Stimulated activated CD4-positive, alpha-beta T cell treated with anti-CD3 and anti-CD28 coated beads, Interleukin-4, amount 100 ng/mL, for 24 hours (primary cell): ENCODE data around the gene TEX9.
"Not testable (repeated sequence)": the region's sequence is repeated elsewhere in the genome, so short reads cannot be mapped to it uniquely, and the experiment has no call there.

ENCODE experiments used
- DNase-seq: peaks from one replicate; pipeline ENCODE4 v3.0.0-alpha.2; 2020

Gene TEX9

DNA sequence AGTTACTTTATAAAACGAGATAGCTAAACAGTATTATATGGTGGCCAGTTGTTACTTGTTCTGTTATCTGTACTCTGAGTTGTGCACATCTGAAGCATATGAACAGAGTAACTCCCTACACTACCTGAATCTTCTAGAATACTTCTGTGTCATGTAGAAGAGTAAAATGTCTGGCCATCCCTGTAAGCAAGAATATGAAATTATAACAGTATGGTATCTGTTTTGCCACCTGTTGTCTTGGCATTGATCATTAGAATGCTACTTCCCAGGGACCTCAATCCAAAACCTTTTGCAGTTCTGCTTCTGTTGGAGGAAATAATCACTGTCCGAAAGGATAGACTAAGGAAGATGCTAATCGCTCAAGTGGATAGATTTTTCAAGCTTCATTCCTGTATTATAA is 1.9 kb downstream of the TEX9 start:
- no peak for DNase-seq

- DNase-seq, result no peak
These were observed 4.0 kb downstream of the TEX9 start for GRCh38 chr15:56369234-56369633.

DNA sequence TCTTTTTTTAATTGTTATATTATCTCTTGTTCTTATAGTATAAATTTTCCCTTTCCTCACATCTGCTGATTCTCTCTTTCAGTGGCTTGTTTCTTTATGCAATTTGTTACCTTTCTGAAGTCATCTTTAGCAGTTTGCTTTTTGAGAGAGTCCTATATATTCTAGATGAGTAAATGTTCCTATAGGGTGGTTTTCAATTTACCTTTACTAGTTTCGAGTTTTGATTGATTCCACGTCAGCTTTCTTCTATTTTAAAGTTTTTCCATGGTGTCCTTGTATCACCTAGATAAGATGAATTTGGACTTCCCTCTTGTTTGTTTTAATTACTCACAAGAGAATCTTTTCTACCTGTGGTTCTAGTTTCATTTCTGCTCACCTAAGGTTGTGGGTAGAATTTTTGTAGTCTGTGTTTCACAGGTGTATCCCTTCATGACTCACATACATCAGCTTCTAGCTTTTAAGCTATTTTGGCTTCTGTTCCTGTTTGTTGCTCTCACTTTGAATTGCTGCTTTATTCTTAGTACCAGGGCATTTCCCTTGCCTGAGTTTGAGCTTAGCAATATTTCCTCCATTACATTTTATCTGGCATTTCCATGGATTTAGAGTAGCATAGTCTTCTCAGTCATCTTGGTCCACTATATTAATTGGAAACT is 6.4 kb downstream of the TEX9 start:
- DNase-seq, result no peak

- not testable (repeated sequence) for DNase-seq
These were observed 9.5 kb downstream of the TEX9 start for GRCh38 chr15:56374693-56375092.

- not testable (repeated sequence) for DNase-seq
These were observed 12.6 kb downstream of the TEX9 start for GRCh38 chr15:56377822-56378221.

DNA sequence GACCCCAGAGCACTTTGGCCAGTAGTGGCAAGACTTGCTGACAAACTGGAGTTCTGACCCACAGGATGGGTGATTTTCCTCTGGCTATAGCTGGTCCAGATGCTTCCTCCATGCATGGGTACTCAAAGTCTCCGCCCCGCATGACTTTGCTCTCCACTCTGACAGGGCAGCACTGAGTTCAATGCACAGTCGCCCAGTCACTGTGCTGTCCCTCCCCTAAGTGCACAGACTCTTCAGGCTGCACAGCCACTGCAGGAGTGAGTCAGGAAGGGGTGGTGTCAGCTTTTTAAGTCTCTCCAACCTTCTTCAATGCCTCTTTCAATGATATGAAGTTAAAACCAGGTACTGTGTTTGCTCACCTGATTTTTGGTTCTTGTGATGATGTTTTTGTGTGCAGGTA is 17.8 kb downstream of the TEX9 start:
- DNase-seq, result no peak

GRCh38 chr15:56385908-56386307 is 20.7 kb downstream of the TEX9 start:
- no peak for DNase-seq

GRCh38 chr15:56390739-56391267 is 25.6 kb downstream of the TEX9 start:
- DNase-seq, result no peak

GRCh38 chr15:56393277-56393676 is 28.1 kb downstream of the TEX9 start:
- no peak for DNase-seq

DNA sequence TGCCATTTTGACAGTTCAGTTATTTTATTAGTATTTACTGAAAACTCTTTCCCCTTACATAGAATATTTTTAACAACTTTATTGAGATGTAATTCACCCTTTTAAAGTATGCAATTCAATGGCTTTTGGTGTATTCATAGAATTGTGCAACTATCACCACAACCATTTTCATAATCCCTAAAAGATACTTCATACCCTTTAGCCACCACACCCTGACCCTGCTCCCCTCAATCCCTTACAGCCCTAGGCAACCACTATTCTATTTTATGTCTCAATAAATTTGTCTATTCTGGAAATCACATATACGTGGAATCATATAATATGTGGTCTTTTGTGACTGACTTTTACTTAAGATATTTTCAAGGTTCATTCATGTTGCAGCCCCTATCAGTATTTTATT is 29.7 kb downstream of the TEX9 start:
- DNase-seq, result no peak

DNA sequence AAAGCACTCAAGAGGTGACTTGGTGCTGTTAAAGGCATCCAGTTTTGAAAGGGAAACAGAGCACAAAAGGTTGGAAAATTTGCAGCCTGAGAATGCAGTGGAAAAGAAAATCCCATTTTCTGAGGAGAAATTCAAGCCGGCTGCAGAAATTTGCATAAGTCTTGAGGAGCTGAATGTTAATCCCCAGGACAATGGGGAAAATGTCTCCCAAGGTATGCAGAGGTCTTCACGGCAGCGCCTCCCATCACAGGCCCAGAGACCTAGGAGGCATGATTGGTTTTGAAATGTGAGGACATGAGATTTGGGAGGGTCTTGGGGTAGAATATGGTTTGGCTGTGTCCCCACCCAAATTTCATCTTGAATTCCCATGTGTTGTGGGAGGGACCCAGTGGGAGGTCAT is 32.1 kb downstream of the TEX9 start:
- DNase-seq, result not testable (repeated sequence)

GRCh38 chr15:56399209-56399608 is 34.0 kb downstream of the TEX9 start:
- not testable (repeated sequence) for DNase-seq

GRCh38 chr15:56410721-56411120 is 45.5 kb downstream of the TEX9 start:
- DNase-seq, result no peak

GRCh38 chr15:56411122-56411749 is 46.0 kb downstream of the TEX9 start:
- DNase-seq, result no peak

DNA sequence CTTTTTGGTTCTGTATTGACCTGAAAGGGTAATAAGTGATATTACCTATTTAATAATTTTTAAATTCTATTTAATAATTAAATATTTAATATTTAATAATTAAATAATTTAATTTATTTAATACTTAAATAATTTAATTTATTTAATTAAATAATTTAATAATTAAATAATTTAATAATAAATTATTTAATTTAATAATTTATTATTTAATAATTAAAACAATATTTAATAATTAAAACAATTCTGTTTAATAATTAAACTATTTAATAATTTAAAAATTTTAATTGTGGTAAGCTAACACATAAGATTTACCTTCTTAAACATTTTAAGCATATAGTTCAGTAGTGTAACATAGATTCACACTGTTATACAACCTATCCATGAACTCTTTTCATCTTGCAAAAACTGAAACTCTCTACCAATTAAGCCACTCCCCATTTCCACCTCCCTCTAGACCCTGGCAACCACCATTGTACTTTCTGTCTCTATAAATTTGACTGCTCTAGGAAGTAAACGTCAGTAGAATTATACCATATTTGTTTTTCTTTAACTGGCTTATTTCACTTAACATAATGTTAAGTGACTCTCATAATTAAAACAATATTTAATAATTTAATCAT is 48.0 kb downstream of the TEX9 start:
- not testable (repeated sequence) for DNase-seq

- no peak for DNase-seq
These were observed 60.0 kb downstream of the TEX9 start for GRCh38 chr15:56425276-56425675.

- DNase-seq, result no peak
These were observed 60.8 kb downstream of the TEX9 start for GRCh38 chr15:56425976-56426375.

GRCh38 chr15:56428821-56429458 is 63.7 kb downstream of the TEX9 start:
- DNase-seq, result no peak

DNA sequence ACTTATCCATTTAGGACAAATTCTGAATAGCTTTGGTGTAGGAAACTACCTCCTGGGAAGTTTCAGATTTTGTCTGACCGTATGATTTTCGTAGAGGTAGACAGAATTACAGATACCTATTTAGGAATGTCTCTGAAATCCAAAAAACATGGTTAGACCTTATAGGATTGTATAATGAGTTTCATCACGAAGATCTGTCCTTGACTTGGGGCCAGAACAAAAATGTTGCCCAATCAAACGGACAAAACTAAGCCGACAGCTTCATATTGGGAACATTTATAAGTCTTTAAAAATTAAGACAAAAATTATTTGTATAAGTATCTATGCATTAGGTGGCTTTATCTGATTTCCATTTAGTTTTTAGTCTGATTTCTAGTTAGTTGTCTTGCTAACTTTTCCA is 67.1 kb downstream of the TEX9 start:
- no peak for DNase-seq

GRCh38 chr15:56440214-56440770 is 75.1 kb downstream of the TEX9 start:
- DNase-seq, result no peak

GRCh38 chr15:56442354-56442753 is 77.1 kb downstream of the TEX9 start:
- DNase-seq, result no peak

DNA sequence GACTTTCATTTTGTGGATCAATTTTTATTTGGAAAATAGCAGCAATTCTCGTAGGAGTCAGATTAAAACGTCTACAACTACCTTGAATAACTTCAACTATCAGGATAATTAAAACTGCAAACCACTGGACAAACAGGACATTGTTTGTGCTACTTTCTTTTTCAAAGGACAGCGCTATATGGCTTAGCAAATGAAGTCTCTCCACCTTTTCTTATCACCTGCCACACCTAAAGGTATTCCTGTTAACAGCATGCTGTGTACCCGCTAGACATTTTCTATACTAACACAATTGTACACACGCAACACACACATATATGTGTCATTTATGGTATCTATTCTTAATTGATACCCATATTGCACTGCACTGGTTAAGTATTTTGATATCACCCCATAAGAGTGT is 80.5 kb downstream of the TEX9 start:
- DNase-seq, result no peak

GRCh38 chr15:56454836-56455235 is 89.6 kb downstream of the TEX9 start:
- no peak for DNase-seq
